Nephron progenitor cell (in vitro differentiated cells): Measurements from ENCODE around the gene SRR.
"Not testable (repeated sequence)": the region's sequence is repeated elsewhere in the genome, so short reads cannot be mapped to it uniquely, and the experiment has no call there.

Experiments
- DNase-seq: peaks from one replicate; pipeline ENCODE4 v3.0.0; 2021
- H3K27ac Mint-ChIP-seq: 2 replicates; pipeline ENCODE4 v1.8.0; 2021; ENCODE audit warnings: mild to moderate bottlenecking, moderate library complexity, mixed read lengths
- H3K27me3 Mint-ChIP-seq: 2 replicates; pipeline ENCODE4 v1.8.0; 2021; ENCODE audit warnings: mild to moderate bottlenecking, low read depth, mixed read lengths; ENCODE audit not compliant: poor library complexity
- H3K36me3 Mint-ChIP-seq: 2 replicates; pipeline ENCODE4 v1.8.0; 2021; ENCODE audit warnings: low read depth, mixed read lengths
- H3K4me1 Mint-ChIP-seq: 2 replicates; pipeline ENCODE4 v1.8.0; 2021; ENCODE audit warnings: mixed read lengths
- H3K4me3 Mint-ChIP-seq: 2 replicates; pipeline ENCODE4 v1.8.0; 2021; ENCODE audit warnings: mild to moderate bottlenecking, moderate library complexity, mixed read lengths
- H3K9me3 Mint-ChIP-seq: 2 replicates; pipeline ENCODE4 v1.8.0; 2021; ENCODE audit warnings: mild to moderate bottlenecking, moderate library complexity, mixed read lengths
- CTCF ChIP-seq: fragments of 200-600 bp; sonication (generic); IDR thresholded peaks from 2 replicates; pipeline ENCODE4 v1.5.0; 2021; ENCODE audit warnings: antibody characterized with exemption

Gene SRR

GRCh38 chr17:2264067-2264860 lies 39.5 kb upstream of the SRR start:
- H3K36me3 Mint-ChIP-seq = peaks cover 43% of the 10 kb centered on the region
- H3K27ac Mint-ChIP-seq = no peak overlapping the region
- H3K27me3 Mint-ChIP-seq = no peaks in the 10 kb centered on the region
- no peak overlapping the region for H3K4me3 Mint-ChIP-seq
- H3K9me3 Mint-ChIP-seq = no peaks in the 10 kb centered on the region
- no peaks in the 10 kb centered on the region for H3K4me1 Mint-ChIP-seq
- TF ChIP-seq CTCF = no peak
- DNase-seq = no peak

GRCh38 chr17:2265166-2265565 lies 38.6 kb upstream of the SRR start:
- not testable (repeated sequence) for H3K27me3 Mint-ChIP-seq, H3K27ac Mint-ChIP-seq, H3K4me1 Mint-ChIP-seq, H3K4me3 Mint-ChIP-seq, DNase-seq, H3K9me3 Mint-ChIP-seq
- peaks cover 43% of the 10 kb centered on the region for H3K36me3 Mint-ChIP-seq

GRCh38 chr17:2266045-2266864 lies 37.5 kb upstream of the SRR start:
- H3K27ac Mint-ChIP-seq = peak overlapping the region; percentile 12
- H3K36me3 Mint-ChIP-seq = peaks cover 45% of the 10 kb centered on the region
- H3K9me3 Mint-ChIP-seq = no peaks in the 10 kb centered on the region
- no peak for TF ChIP-seq CTCF
- no peak for DNase-seq
- H3K27me3 Mint-ChIP-seq = no peaks in the 10 kb centered on the region
- no peaks in the 10 kb centered on the region for H3K4me1 Mint-ChIP-seq
- no peak overlapping the region for H3K4me3 Mint-ChIP-seq

- Mint-ChIP-seq H3K27me3 (no peaks in the 10 kb centered on the region), H3K27ac (peak overlapping the region; percentile 22), H3K4me1 (no peaks in the 10 kb centered on the region), H3K36me3 (peaks cover 40% of the 10 kb centered on the region), H3K9me3 (no peaks in the 10 kb centered on the region), H3K4me3 (no peak overlapping the region)
- DNase-seq = no peak
- no peak for TF ChIP-seq CTCF
Measured at GRCh38 chr17:2266865-2267228, 36.9 kb upstream of the SRR start.

- Mint-ChIP-seq H3K36me3 (peaks cover 41% of the 10 kb centered on the region), H3K27ac (peak overlapping the region; percentile 22), H3K4me3 (no peak overlapping the region), H3K9me3 (no peaks in the 10 kb centered on the region), H3K4me1 (no peaks in the 10 kb centered on the region), H3K27me3 (no peaks in the 10 kb centered on the region)
- DNase-seq = no peak
- TF ChIP-seq CTCF = no peak
Measured at GRCh38 chr17:2267354-2267753, 36.4 kb upstream of the SRR start.

GRCh38 chr17:2271985-2272702 lies 31.6 kb upstream of the SRR start:
- Mint-ChIP-seq H3K27ac (no peak overlapping the region), H3K9me3 (no peaks in the 10 kb centered on the region), H3K27me3 (no peaks in the 10 kb centered on the region), H3K4me3 (no peak overlapping the region), H3K4me1 (no peaks in the 10 kb centered on the region), H3K36me3 (peaks cover 55% of the 10 kb centered on the region)
- no peak for DNase-seq
- TF ChIP-seq CTCF = no peak
